Left lung (tissue), 10 donors: Measurements from ENCODE around the gene RHOF. TPM values are rescaled to one million over a fixed set of nuclear protein-coding genes. Genes with fewer than 3 reads are reported as not detected.

Source experiments
- ATAC-seq: fragments of 200-7000 bp; cut with Tn5 transposase; one replicate; pipeline ENCODE4 v1.9.1; 2020; ENCODE audit warnings: moderate library complexity
- DNase-seq, 4 donors: peaks; one replicate each; pipeline ENCODE4 v3.0.0-alpha.2; 2013 to 2020
- H3K27ac ChIP-seq, 2 donors: fragments of 200-600 bp; sonication (generic) in 1 of 2; one replicate each; pipeline versions ENCODE4 v1.5.0 to v1.8.0; 2020 to 2021
- H3K27me3 ChIP-seq, 2 donors: fragments of 200-600 bp; sonication (generic) in 1 of 2; one replicate each; pipeline versions ENCODE4 v1.5.0 to v1.8.0; 2020 to 2021
- H3K36me3 ChIP-seq, 2 donors: fragments of 200-600 bp; sonication (generic) in 1 of 2; one replicate each; pipeline versions ENCODE4 v1.5.0 to v1.8.0; 2020 to 2021
- H3K4me1 ChIP-seq, 2 donors: fragments of 200-600 bp; one replicate each; pipeline ENCODE4 v1.8.0; 2021
- H3K4me3 ChIP-seq, 2 donors: fragments of 200-600 bp; sonication (generic) in 1 of 2; one replicate each; pipeline versions ENCODE4 v1.5.0 to v1.8.0; 2020 to 2021; ENCODE audit warnings: mild to moderate bottlenecking in 1 of 2
- H3K9me3 ChIP-seq, 2 donors: fragments of 200-600 bp; sonication (generic) in 1 of 2; one replicate each; pipeline versions ENCODE4 v1.5.0 to v1.8.0; 2020 to 2021
- intact Hi-C, 2 donors: fragments of 100-400 bp; cut with DNase I; formaldehyde crosslinking; loops; one replicate each; pipeline versions ENCODE4 v1.11.2 to v1.14.2; 2022
- polyA plus RNA-seq, 6 donors: library from polyadenylated mRNA; unstranded; fragments of 120-200 nt; gene quantifications; one replicate each; pipeline ENCODE4 v1.2.1, GENCODE V29; 2013; ENCODE audit not compliant: insufficient read length in 6 of 6
- total RNA-seq, 2 donors: library from RNA; stranded (reverse); fragmentation: NEBNext Ultra II Directional; extraction: Animal tissue kit (Norgen Biotek cat#: 25700); gene quantifications; one replicate each; pipeline ENCODE4 v1.2.1, GENCODE V29; 2021
- TF ChIP-seq, protein P1 (sequence below), 2 donors: fragments of 200-600 bp; sonication (generic) in 1 of 2; IDR thresholded peaks; one replicate each; pipeline versions ENCODE4 v1.5.0 to v1.8.0; 2021; ENCODE audit warnings: antibody characterized with exemption in 2 of 2
- donor health status: DM: no; HTN: yes; CAD: no.
- donor health status: DM: no; HTN: no; CAD: no.

Gene RHOF
- total and polyA plus RNA-seq, 8 donors = 8.5 to 48.3 (median 12.3) TPM

DNA sequence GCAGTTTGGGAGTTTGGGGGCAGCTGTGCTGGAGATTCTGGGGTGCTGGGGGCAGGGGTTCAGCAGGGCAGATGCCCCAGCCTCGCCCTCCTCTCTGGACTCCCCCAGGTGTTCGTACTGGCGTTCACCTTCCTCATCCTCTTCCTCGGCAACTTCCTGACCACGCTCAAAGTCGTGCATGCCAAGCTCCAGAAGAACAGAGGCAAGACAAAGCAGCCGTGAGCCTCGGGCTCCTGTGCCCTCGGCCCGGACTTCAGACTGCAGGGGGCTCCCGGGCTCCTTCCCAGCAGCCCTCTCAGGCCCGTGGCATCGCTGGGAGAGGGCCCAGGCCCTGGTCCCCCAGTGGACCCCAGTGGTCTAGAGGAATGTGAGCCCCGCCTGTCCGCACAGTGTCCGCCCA, 18.0 kb downstream of the RHOF start:
- peaks cover 0 to 31% of the 10 kb centered on the region in 2 donors for H3K36me3 ChIP-seq
- H3K27ac ChIP-seq = peak overlapping the region in 1 of 2 donors; percentile 48
- intact Hi-C loops = no loop called here
- TF ChIP-seq, protein P1, sequence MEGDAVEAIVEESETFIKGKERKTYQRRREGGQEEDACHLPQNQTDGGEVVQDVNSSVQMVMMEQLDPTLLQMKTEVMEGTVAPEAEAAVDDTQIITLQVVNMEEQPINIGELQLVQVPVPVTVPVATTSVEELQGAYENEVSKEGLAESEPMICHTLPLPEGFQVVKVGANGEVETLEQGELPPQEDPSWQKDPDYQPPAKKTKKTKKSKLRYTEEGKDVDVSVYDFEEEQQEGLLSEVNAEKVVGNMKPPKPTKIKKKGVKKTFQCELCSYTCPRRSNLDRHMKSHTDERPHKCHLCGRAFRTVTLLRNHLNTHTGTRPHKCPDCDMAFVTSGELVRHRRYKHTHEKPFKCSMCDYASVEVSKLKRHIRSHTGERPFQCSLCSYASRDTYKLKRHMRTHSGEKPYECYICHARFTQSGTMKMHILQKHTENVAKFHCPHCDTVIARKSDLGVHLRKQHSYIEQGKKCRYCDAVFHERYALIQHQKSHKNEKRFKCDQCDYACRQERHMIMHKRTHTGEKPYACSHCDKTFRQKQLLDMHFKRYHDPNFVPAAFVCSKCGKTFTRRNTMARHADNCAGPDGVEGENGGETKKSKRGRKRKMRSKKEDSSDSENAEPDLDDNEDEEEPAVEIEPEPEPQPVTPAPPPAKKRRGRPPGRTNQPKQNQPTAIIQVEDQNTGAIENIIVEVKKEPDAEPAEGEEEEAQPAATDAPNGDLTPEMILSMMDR (IDR thresholded peaks at IDR 0.05) = no peak
- peaks cover 2 to 16% of the 10 kb centered on the region in 2 donors for H3K4me1 ChIP-seq
- DNase-seq (peak in 1 of 4 donors; percentile 64), ATAC-seq (no peak)
- H3K27me3 ChIP-seq = no peaks in the 10 kb centered on the region
- no peaks in the 10 kb centered on the region for H3K9me3 ChIP-seq
- H3K4me3 ChIP-seq = no peak overlapping the region

DNA sequence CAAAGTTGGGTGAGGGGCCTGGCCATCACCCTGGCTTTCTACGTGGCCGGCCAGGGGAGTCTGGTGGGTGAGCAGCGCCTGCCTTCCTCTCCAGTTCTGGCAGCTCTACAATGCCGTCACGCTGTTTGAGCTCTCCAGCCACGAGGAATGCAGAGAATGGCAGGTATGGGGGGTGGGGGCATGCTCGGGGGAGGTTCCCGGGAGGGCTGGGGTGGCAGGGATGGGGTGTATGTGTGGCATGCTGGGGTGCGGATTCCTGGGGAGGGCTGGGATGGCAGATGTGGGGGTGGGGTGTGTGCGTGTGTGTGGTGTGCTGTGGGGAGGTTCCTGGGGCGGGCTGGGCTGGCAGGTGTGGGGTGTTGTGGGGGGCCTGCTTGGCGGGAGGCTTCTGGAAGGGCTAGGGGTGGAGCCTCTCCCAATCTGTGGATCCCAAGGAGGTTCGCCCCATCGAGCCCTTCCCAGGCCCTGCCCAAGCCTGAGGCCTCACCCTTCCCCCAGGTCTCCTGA, 18.5 kb downstream of the RHOF start:
- TF ChIP-seq, protein P1 (IDR thresholded peaks at IDR 0.05) = no peak
- peaks cover 2 to 16% of the 10 kb centered on the region in 2 donors for H3K4me1 ChIP-seq
- DNase-seq (peak in 3 of 4 donors; percentile 59 to 76 (median 61)), ATAC-seq (peak; percentile 52)
- intact Hi-C loops = loop anchor here in 1 of 2 donors (5.0 kb wide), 1 partner anchor 78 kb away; no protein-coding TSS in a partner anchor
- peak overlapping the region in 1 of 2 donors; percentile 48 for H3K27ac ChIP-seq
- H3K9me3 ChIP-seq = no peaks in the 10 kb centered on the region
- no peaks in the 10 kb centered on the region for H3K27me3 ChIP-seq
- peaks cover 0 to 26% of the 10 kb centered on the region in 2 donors for H3K36me3 ChIP-seq
- no peak overlapping the region for H3K4me3 ChIP-seq

DNA sequence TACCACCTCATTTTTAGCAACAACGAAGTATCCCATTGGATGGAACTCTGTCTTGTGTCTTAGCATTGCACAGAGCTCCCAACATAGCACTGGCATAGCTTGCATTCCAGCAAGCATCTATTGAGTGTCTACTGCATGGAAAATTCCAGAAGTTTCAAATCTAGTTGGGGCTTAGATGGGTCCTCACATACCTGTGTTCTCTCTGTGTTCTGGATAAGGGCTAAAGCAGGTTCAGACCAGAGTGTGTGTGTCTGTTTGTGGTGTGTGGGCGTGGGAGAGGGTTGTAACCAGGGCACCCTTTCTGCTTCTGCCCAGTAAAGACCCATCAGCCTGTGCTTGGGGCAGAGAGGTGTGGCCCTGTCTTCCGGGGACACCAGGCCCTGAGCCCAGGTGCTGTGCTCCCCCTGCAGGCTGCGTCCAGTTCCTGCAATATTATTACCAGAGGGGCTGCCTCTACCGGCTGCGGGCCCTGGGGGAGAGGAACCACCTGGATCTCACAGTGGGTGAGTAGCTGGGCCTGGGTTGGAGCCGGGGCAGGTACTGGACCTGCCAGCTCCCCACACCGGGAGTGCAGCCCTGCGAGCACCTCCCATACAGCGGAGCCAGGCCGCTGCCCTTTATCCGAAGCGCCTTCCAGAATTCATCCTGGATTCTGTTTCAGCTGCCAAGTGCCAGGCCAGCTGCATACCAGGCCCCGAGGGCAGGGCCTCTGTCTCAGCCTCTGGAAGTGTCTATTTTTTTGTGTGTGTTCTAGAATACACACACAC, 20.3 kb downstream of the RHOF start:
- no peak overlapping the region for H3K4me3 ChIP-seq
- TF ChIP-seq, protein P1 (IDR thresholded peaks at IDR 0.05) = peak; percentile 59 to 68
- H3K36me3 ChIP-seq = peaks cover 0 to 8% of the 10 kb centered on the region in 2 donors
- no peaks in the 10 kb centered on the region for H3K9me3 ChIP-seq
- DNase-seq (peak in 3 of 4 donors; percentile 71 to 92 (median 77)), ATAC-seq (peak; percentile 82)
- H3K27me3 ChIP-seq = no peaks in the 10 kb centered on the region
- peaks cover 2 to 16% of the 10 kb centered on the region in 2 donors for H3K4me1 ChIP-seq
- peak overlapping the region; percentile 28 to 40 for H3K27ac ChIP-seq
- intact Hi-C loops = loop anchor here in 1 of 2 donors (5.0 kb wide), 1 partner anchor 76 kb away; no protein-coding TSS in a partner anchor

DNA sequence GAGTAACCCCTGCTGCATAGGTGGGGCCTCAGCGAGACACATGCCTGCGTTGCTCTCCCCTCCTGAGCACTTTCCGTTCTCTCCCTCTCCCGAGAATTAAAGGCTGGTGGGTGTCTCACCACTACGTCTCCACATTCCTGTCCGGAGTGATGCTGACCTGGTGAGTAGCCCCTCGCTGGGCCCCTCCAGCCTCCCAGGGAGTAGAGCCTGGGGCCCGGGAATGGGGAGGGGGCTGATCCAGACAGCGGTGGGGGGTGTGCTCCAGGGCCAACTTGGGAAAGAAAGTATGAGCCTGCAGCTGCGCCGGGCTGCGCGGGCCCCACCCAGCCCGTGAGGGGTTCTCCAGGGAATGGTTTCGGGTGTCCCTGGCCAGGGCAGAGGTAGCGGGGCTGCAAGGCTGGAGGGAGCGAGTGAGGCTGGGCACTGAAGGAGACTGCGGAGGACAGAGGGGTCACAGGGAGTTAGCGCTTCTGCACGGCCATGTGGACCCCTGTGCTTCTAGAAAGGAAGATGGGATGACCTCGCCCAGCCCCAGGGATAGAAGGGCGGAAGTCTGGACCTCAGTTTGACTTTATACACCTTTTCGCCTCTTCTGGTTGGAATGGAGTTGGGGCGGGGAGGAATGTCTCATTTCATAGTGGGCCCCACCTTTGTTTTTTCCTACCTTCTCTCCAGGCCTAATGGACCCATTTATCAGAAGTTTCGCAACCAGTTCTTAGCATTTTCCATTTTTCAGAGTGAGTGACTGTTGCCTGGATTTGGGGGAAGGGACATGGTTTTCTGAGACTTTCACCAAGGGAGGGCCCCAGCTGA, 22.5 kb downstream of the RHOF start:
- no peaks in the 10 kb centered on the region for H3K36me3 ChIP-seq
- no peak overlapping the region for H3K27ac ChIP-seq
- no peak for ATAC-seq
- H3K4me1 ChIP-seq = peaks cover 2 to 10% of the 10 kb centered on the region in 2 donors
- DNase-seq = no peak
- H3K4me3 ChIP-seq = no peak overlapping the region
- no peaks in the 10 kb centered on the region for H3K9me3 ChIP-seq
- intact Hi-C loops = loop anchor here in 1 of 2 donors (5.0 kb wide), 1 partner anchor 74 kb away; no protein-coding TSS in a partner anchor
- TF ChIP-seq, protein P1 (IDR thresholded peaks at IDR 0.05) = no peak
- no peaks in the 10 kb centered on the region for H3K27me3 ChIP-seq
